Osteoblast (primary cell): Measurements from ENCODE around the gene MCM3. TPM values are rescaled to one million over a fixed set of nuclear protein-coding genes. Genes with fewer than 3 reads are reported as not detected.

Experiments
- DNase-seq: peaks from one replicate; pipeline ENCODE4 v3.0.0; 2011; ENCODE audit warnings: low spot score, mixed read lengths; ENCODE audit not compliant: insufficient read length; ENCODE audit errors: missing footprints
- H2AFZ ChIP-seq: 2 replicates; pipeline ENCODE4 v1.6.0; 2011; ENCODE audit warnings: mild to moderate bottlenecking, low read length
- H3K27ac ChIP-seq: 2 replicates; pipeline ENCODE4 v1.5.1; 2011; ENCODE audit warnings: mild to moderate bottlenecking, low read depth, low read length, moderate library complexity
- H3K27me3 ChIP-seq: 2 replicates; pipeline ENCODE4 v1.6.0; 2012; ENCODE audit warnings: mild to moderate bottlenecking, control low read depth, inconsistent platforms, low read length, moderate library complexity; ENCODE audit not compliant: insufficient read depth
- H3K36me3 ChIP-seq: 2 replicates; pipeline ENCODE4 v1.5.1; 2011; ENCODE audit warnings: mild to moderate bottlenecking, low read length, control low read depth, moderate library complexity; ENCODE audit not compliant: insufficient read depth
- H3K4me1 ChIP-seq: 2 replicates; pipeline ENCODE4 v1.5.1; 2011; ENCODE audit warnings: mild to moderate bottlenecking, low read length, control low read depth, moderate library complexity; ENCODE audit not compliant: insufficient read depth
- H3K4me2 ChIP-seq: 2 replicates; pipeline ENCODE4 v1.6.0; 2011; ENCODE audit warnings: mild to moderate bottlenecking, low read length; ENCODE audit not compliant: insufficient read depth
- H3K4me3 ChIP-seq: fragments of 200-600 bp; sonication (generic); 3 replicates; pipeline ENCODE4 v1.5.1; 2012; ENCODE audit warnings: mild to moderate bottlenecking, low read length, inconsistent platforms; ENCODE audit not compliant: insufficient read depth
- H3K79me2 ChIP-seq: 2 replicates; pipeline ENCODE4 v1.6.0; 2012; ENCODE audit warnings: mild to moderate bottlenecking, low read length, control low read depth, inconsistent platforms; ENCODE audit not compliant: insufficient read depth
- H3K9me3 ChIP-seq: 2 replicates; pipeline ENCODE4 v1.5.1; 2011; ENCODE audit warnings: low read depth, low read length, control low read depth
- H4K20me1 ChIP-seq: 2 replicates; pipeline ENCODE4 v1.6.0; 2012; ENCODE audit warnings: mild to moderate bottlenecking, low read length, control low read depth; ENCODE audit not compliant: insufficient read depth
- CTCF ChIP-seq: IDR thresholded peaks from 2 replicates; pipeline ENCODE4 v1.5.1; 2011; ENCODE audit warnings: mild to moderate bottlenecking, low read depth, low read length, moderate library complexity; ENCODE audit errors: extremely low read depth
- total RNA-seq: library from RNA; depleted of rRNA; stranded (reverse); fragments of >200 nt; gene quantifications from 2 replicates; pipeline ENCODE4 v1.2.3, GENCODE V29; 2012

Gene MCM3
- total RNA-seq, 1 donor = 19.2 TPM

DNA sequence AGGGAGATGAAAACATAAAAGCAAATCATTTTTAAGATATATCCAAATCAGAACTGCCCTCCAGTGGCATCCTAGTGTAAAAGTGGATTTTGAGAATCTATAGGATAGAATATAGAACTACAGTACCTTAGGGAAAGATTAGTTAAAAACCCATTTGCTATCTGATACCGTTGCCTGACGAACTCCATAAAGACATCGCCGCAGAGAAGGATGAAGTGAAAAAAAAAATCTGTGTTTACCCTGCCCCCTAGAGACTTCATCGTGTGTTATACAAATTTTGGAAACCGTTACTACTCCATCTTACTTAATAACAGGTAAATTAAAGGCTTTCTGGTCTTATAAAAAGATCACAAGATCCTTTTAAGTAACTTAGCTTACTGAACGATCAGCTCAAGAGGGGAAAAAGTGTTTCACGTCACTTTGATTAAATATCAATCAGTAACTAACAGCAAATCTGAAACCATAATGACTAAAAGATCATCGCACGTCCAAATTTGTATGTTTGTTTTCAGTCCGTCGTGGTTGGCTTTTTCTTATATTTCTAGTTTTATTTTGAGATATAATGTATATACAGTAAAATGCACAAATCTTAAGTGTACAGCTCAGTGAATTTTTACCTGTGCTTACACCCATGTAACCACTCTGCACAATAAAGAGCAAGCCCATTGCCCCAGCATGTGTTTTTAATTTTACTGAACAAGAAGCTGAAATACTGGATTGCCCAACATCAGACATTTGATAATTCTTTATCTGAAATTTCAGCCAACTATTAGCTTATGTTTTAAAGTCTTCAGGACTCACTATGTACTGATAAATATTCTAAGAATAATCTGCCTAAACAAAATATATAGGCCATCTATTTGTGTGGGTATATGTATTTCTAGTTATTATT, 881 bp upstream of the MCM3 start:
- Histone ChIP-seq H3K4me1 (peaks cover 12% of the 10 kb centered on the region), H3K27me3 (no peaks in the 10 kb centered on the region), H3K79me2 (peaks cover 20% of the 10 kb centered on the region), H3K4me2 (peak overlapping the region; percentile 86), H3K36me3 (peaks cover 22% of the 10 kb centered on the region), H3K4me3 (peak overlapping the region; percentile 90), H4K20me1 (no peaks in the 10 kb centered on the region), H3K27ac (no peak overlapping the region), H2AFZ (peak overlapping the region; percentile 85), H3K9me3 (no peaks in the 10 kb centered on the region)
- DNase-seq = no peak
- TF ChIP-seq CTCF = peak; percentile 24

DNA sequence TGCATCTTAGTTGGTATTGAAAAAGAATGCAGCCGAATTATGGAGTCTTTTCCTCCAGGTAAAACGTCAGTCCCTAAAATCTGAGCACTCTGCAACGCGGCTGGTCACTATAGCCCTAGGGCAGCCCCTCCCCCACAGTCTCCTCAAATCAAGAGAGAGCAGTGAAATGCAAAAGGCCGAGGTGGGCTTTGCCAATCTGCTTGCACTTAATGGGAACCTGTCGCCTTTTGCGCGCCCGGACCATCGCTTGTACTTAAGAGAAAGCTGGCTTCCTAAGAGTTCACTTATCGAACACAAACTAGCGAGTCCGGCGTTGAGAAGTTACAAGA, 447 bp downstream of the MCM3 start:
- peak overlapping the region; percentile 71 for H3K27ac ChIP-seq
- H3K4me2 ChIP-seq = peak overlapping the region; percentile 98
- peaks cover 35% of the 10 kb centered on the region for H3K36me3 ChIP-seq
- H3K79me2 ChIP-seq = peaks cover 20% of the 10 kb centered on the region
- no peaks in the 10 kb centered on the region for H3K9me3 ChIP-seq
- H3K4me3 ChIP-seq = peak overlapping the region; percentile 90
- H2AFZ ChIP-seq = peak overlapping the region; percentile 96
- H3K27me3 ChIP-seq = no peaks in the 10 kb centered on the region
- no peaks in the 10 kb centered on the region for H4K20me1 ChIP-seq
- DNase-seq = peak; percentile 77
- H3K4me1 ChIP-seq = peaks cover 12% of the 10 kb centered on the region
- TF ChIP-seq CTCF = no peak

DNA sequence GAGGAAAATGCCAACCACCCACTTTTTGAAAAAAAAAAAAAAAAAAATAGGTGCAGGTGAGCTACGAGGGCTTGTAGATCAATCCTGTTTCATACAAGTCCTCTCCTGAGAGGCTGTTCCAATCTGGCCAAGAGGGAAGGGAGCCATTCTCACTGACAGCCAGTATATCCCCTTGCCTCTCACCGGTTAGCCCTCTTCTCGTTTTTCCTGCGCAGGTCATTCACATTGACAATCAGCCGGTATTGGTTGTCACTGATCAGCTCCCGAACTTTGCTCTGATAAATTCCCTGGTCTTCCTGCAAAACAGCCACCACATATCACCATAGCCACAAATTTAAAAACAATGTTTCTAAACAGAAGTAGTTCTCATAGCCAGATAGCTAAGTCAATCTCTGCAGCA, 1.4 kb downstream of the MCM3 start:
- no peak for DNase-seq
- Histone ChIP-seq H3K79me2 (peaks cover 20% of the 10 kb centered on the region), H3K4me1 (peaks cover 12% of the 10 kb centered on the region), H2AFZ (no peak overlapping the region), H4K20me1 (no peaks in the 10 kb centered on the region), H3K27ac (no peak overlapping the region), H3K27me3 (no peaks in the 10 kb centered on the region), H3K9me3 (no peaks in the 10 kb centered on the region), H3K36me3 (peaks cover 42% of the 10 kb centered on the region), H3K4me2 (peak overlapping the region; percentile 98), H3K4me3 (no peak overlapping the region)
- TF ChIP-seq CTCF = no peak

- no peak for DNase-seq
- H3K79me2 ChIP-seq = no peaks in the 10 kb centered on the region
- TF ChIP-seq CTCF = no peak
- H3K27ac ChIP-seq = no peak overlapping the region
- H3K4me2 ChIP-seq = no peak overlapping the region
- no peak overlapping the region for H3K4me3 ChIP-seq
- no peaks in the 10 kb centered on the region for H3K27me3 ChIP-seq
- no peaks in the 10 kb centered on the region for H3K4me1 ChIP-seq
- no peaks in the 10 kb centered on the region for H4K20me1 ChIP-seq
- no peaks in the 10 kb centered on the region for H3K9me3 ChIP-seq
- no peak overlapping the region for H2AFZ ChIP-seq
- peaks cover 53% of the 10 kb centered on the region for H3K36me3 ChIP-seq
These were observed 8.4 kb downstream of the MCM3 start for GRCh38 chr6:52276130-52276529.
